Measurements from ENCODE around the gene MYT1.
"Not testable (repeated sequence)": the region's sequence is repeated elsewhere in the genome, so short reads cannot be mapped to it uniquely, and the experiment has no call there.

Gene MYT1

GRCh38 chr20:64116541-64117431, 47.5 kb upstream of the MYT1 start:
- no peak overlapping the region for H3K27ac ChIP-seq (replicated peaks)
- TF ChIP-seq CTCF (IDR thresholded peaks at IDR 0.05; ENCODE audit: insufficient read depth, low read length) (no peak), SPI1 (IDR thresholded peaks at IDR 0.05; ENCODE audit: borderline replicate concordance, low read depth) (no peak), REST (IDR thresholded peaks at IDR 0.05; ENCODE audit: insufficient replicate concordance, low read depth) (no peak), POLR2AphosphoS5 (IDR thresholded peaks at IDR 0.05; ENCODE audit: low read depth) (no peak), GABPA (IDR thresholded peaks at IDR 0.05; ENCODE audit: low read depth) (no peak)
- DNase-seq (ENCODE audit: low read depth in 1 of 2, low spot score in 1 of 2), result no peak
- no peak overlapping the region for H3K4me3 ChIP-seq (replicated peaks; ENCODE audit: insufficient read depth, low read length)
- no peaks in the 10 kb centered on the region for H3K27me3 ChIP-seq (ENCODE audit: insufficient read depth, poor library complexity, severe bottlenecking)

- not testable (repeated sequence) for H3K27me3 ChIP-seq (ENCODE audit: insufficient read depth, poor library complexity, severe bottlenecking); H3K4me3 ChIP-seq (replicated peaks; ENCODE audit: insufficient read depth, low read length); DNase-seq (ENCODE audit: low read depth in 1 of 2, low spot score in 1 of 2)
Observed at GRCh38 chr20:64117432-64117777, 46.8 kb upstream of the MYT1 start.

GRCh38 chr20:64119301-64119680, 45.0 kb upstream of the MYT1 start:
- no peak for DNase-seq (ENCODE audit: low read depth in 1 of 2, low spot score in 1 of 2)
- TF ChIP-seq REST (IDR thresholded peaks at IDR 0.05; ENCODE audit: insufficient replicate concordance, low read depth) (no peak), GABPA (IDR thresholded peaks at IDR 0.05; ENCODE audit: low read depth) (no peak), CTCF (IDR thresholded peaks at IDR 0.05; ENCODE audit: insufficient read depth, low read length) (no peak), SPI1 (IDR thresholded peaks at IDR 0.05; ENCODE audit: borderline replicate concordance, low read depth) (no peak), POLR2AphosphoS5 (IDR thresholded peaks at IDR 0.05; ENCODE audit: low read depth) (no peak)
- Histone ChIP-seq H3K4me3 (replicated peaks; ENCODE audit: insufficient read depth, low read length) (no peak overlapping the region), H3K27me3 (ENCODE audit: insufficient read depth, poor library complexity, severe bottlenecking) (peaks cover 4% of the 10 kb centered on the region), H3K27ac (replicated peaks) (no peak overlapping the region)

More at GRCh38 chr20:64117432-64117777, 46.8 kb upstream of the MYT1 start:
- not testable (repeated sequence) for H3K27ac ChIP-seq (replicated peaks)

GRCh38 chr20:64119681-64120341, 44.4 kb upstream of the MYT1 start:
- H3K27me3 ChIP-seq (ENCODE audit: insufficient read depth, poor library complexity, severe bottlenecking), result peaks cover 4% of the 10 kb centered on the region
- peak overlapping the region; percentile 27 for H3K4me3 ChIP-seq (replicated peaks; ENCODE audit: insufficient read depth, low read length)

More at GRCh38 chr20:64119681-64120341, 44.4 kb upstream of the MYT1 start:
- no peak for DNase-seq (ENCODE audit: low read depth in 1 of 2, low spot score in 1 of 2)
- no peak for TF ChIP-seq GABPA (IDR thresholded peaks at IDR 0.05; ENCODE audit: low read depth)
- TF ChIP-seq CTCF (IDR thresholded peaks at IDR 0.05; ENCODE audit: insufficient read depth, low read length), result no peak
- no peak for TF ChIP-seq REST (IDR thresholded peaks at IDR 0.05; ENCODE audit: insufficient replicate concordance, low read depth)
- no peak for TF ChIP-seq POLR2AphosphoS5 (IDR thresholded peaks at IDR 0.05; ENCODE audit: low read depth)
- no peak for TF ChIP-seq SPI1 (IDR thresholded peaks at IDR 0.05; ENCODE audit: borderline replicate concordance, low read depth)
- no peak overlapping the region for H3K27ac ChIP-seq (replicated peaks)
